ENCODE results near the gene RAB7A.

- TF ChIP-seq CTCF (IDR thresholded peaks at IDR 0.05; ENCODE audit: insufficient read depth, low read depth, low read length) (no peak), EZH2 (IDR thresholded peaks at IDR 0.05; ENCODE audit: insufficient read depth, low read length) (no peak)
Observed at GRCh38 chr3:128727996-128728395, 2.0 kb downstream of the RAB7A start.

Data from astrocyte (in vitro differentiated cells and primary cell).